Dendritic cell treated with granulocyte-macrophage colony-stimulating factor and Interleukin-4, amounts not matched to agents 40 ng/mL and 50 ng/mL, for 4 days (primary cell): Measurements from ENCODE around the gene MS4A8.

Experiments used
- H3K27ac Mint-ChIP-seq: one replicate; pipeline ENCODE4 v1.8.0; 2022; ENCODE audit warnings: mild to moderate bottlenecking, mixed read lengths
- H3K27me3 Mint-ChIP-seq: one replicate; pipeline ENCODE4 v1.8.0; 2022; ENCODE audit warnings: mild to moderate bottlenecking, mixed read lengths
- H3K36me3 Mint-ChIP-seq: one replicate; pipeline ENCODE4 v1.8.0; 2022; ENCODE audit warnings: low read depth, mixed read lengths
- H3K4me1 Mint-ChIP-seq: one replicate; pipeline ENCODE4 v1.8.0; 2022; ENCODE audit warnings: low read depth, mixed read lengths
- H3K4me3 Mint-ChIP-seq: one replicate; pipeline ENCODE4 v1.8.0; 2022; ENCODE audit warnings: mild to moderate bottlenecking, moderate library complexity, mixed read lengths
- H3K9me3 Mint-ChIP-seq: one replicate; pipeline ENCODE4 v1.8.0; 2022; ENCODE audit warnings: mixed read lengths
- intact Hi-C: fragments of 100-400 bp; cut with micrococcal nuclease; formaldehyde crosslinking; loops from one replicate; pipeline ENCODE4 v1.15.0; 2022

The MS4A8 gene

DNA sequence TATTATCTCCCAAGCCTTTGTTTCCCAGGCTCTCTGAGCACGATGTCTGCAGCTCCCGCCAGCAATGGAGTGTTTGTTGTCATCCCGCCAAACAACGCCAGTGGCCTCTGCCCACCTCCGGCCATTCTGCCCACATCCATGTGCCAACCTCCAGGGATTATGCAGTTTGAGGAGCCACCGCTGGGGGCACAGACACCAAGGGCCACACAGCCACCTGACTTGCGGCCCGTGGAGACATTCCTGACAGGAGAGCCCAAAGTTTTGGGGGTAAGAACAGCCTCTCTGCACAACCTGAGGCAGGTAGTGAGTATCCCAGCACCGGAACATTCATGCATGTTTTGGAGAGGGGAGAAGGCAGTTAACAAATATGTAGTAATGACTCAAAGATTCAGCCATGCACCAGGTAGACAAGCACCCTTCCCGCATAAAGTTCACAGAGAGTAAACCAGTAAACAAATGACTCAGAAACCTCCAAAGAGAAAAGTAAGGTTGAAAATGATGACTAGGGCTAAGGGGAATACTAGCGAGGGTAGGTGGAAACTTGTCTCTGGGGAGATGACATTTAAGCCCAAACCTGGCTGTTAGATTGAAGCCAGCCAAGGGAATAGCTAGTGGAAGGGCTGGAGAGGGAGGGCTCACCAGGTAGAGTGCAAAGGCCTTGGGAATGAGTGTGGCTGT lies 64.4 kb downstream of the MS4A8 start:
- Mint-ChIP-seq H3K9me3 (no peaks in the 10 kb centered on the region), H3K27ac (no peak overlapping the region), H3K4me1 (peaks cover 14% of the 10 kb centered on the region)

DNA sequence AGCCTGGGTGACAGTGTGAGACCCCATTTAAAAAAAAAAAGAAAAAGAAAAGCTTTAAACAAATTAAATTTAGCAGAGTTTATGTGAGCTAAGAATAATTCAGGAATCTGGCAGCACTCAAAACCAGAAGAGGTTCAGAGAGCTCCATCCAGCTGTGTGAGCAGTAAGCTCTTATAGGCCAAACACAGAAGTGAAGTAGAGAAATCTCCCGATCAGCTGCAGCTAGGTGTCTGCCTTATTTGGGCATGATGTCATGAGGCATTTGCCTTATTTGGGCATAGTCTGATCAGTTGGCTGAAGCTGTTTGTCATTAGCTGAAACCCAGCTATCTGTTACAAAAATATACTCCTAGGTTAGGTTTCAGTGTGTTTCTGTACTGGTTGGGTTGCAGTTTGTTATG lies 65.5 kb downstream of the MS4A8 start:
- intact Hi-C loops: no loop called here
- Mint-ChIP-seq H3K4me3 (no peak overlapping the region), H3K27me3 (peaks cover 45% of the 10 kb centered on the region), H3K4me1 (peaks cover 4% of the 10 kb centered on the region), H3K36me3 (no peaks in the 10 kb centered on the region), H3K27ac (no peak overlapping the region), H3K9me3 (no peaks in the 10 kb centered on the region)

More for the DNA sequence above, 64.4 kb downstream of the MS4A8 start:
- intact Hi-C loops: no loop called here
- Mint-ChIP-seq H3K36me3 (no peaks in the 10 kb centered on the region), H3K27me3 (peaks cover 52% of the 10 kb centered on the region), H3K4me3 (no peak overlapping the region)

DNA sequence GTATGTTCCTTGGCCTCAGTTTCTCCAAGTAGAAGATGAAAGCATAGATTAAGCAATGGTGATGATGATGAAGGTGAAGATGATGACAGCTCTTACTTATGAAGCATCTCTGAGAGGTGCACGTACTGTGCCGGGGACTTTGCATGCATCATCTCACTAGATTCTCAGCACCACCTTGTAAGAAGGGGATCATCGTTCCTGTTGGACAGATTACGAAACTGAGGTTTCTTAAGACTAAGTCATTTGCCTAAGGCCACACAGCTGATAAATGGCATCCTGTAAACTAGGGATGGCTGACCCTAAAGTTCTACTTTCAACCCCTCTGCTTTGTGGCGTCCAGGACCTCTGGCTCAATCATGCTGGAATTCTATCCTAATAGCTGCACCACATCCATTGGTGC lies 65.9 kb downstream of the MS4A8 start:
- Mint-ChIP-seq H3K36me3 (no peaks in the 10 kb centered on the region), H3K4me3 (no peak overlapping the region), H3K27me3 (peaks cover 40% of the 10 kb centered on the region), H3K4me1 (no peaks in the 10 kb centered on the region), H3K27ac (no peak overlapping the region), H3K9me3 (no peaks in the 10 kb centered on the region)
- intact Hi-C loops: no loop called here
